ENCODE measurements around the gene ANKUB1.

- TF ChIP-seq FOXA3 (CRISPR knock-in tag; conservative IDR thresholded peaks at IDR 0.05 in 1 of 2, IDR thresholded peaks at IDR 0.05 in 1 of 2) = no peak
- no peak for TF ChIP-seq ZNF133 (CRISPR knock-in tag; IDR thresholded peaks at IDR 0.05)
- TF ChIP-seq ARID2 (IDR thresholded peaks at IDR 0.05) = no peak
- TF ChIP-seq CBX2 (IDR thresholded peaks at IDR 0.05; ENCODE audit: insufficient read depth, low read length, poor library complexity, severe bottlenecking) = no peak
- TF ChIP-seq ZNF77 (CRISPR knock-in tag; IDR thresholded peaks at IDR 0.05) = no peak
- TF ChIP-seq BHLHE40 (IDR thresholded peaks at IDR 0.05; ENCODE audit: low read length) = no peak
- no peak for TF ChIP-seq POLR2AphosphoS5 (IDR thresholded peaks at IDR 0.05; ENCODE audit: control insufficient read depth, insufficient read depth, low read depth, low read length)
- TF ChIP-seq ZFPM2 (CRISPR knock-in tag; IDR thresholded peaks at IDR 0.05) = no peak
- TF ChIP-seq NR3C1 (CRISPR knock-in tag; IDR thresholded peaks at IDR 0.05) = no peak
- TF ChIP-seq HINFP (tag; conservative IDR thresholded peaks at IDR 0.05; ENCODE audit: low read depth) = no peak
Observed at GRCh38 chr3:149770246-149770645, 22.1 kb downstream of the ANKUB1 start.
